WTC11 (cell line): ENCODE results near the gene POU5F1. TPM values are rescaled to one million over a fixed set of nuclear protein-coding genes. Genes with fewer than 3 reads are reported as not detected.

Experiments
- ATAC-seq: fragments of 200-7000 bp; cut with Tn5 transposase; 2 replicates; pipeline ENCODE4 v1.10.0; 2021; ENCODE audit warnings: mild to moderate bottlenecking, moderate library complexity
- CTCF ChIA-PET: fragments of 300-600 bp; sonication (Branson Sonifier 250); formaldehyde crosslinking; loops from one replicate; lab custom pipeline; 2021; ENCODE audit warnings: antibody characterized with exemption; lab: Charles Lee
- POLR2A ChIA-PET: fragments of 350-600 bp; sonication (Branson Sonifier 250); formaldehyde crosslinking; loops from one replicate; lab custom pipeline; 2021; ENCODE audit warnings: antibody characterized with exemption; lab: Charles Lee
- DNase-seq: peaks from one replicate; pipeline ENCODE4 v3.0.0; 2021; ENCODE audit warnings: low spot score
- H3K27ac Mint-ChIP-seq: 2 replicates; pipeline ENCODE4 v1.8.0; 2021; ENCODE audit warnings: mixed read lengths
- H3K27me3 Mint-ChIP-seq: 2 replicates; pipeline ENCODE4 v1.8.0; 2021; ENCODE audit warnings: low read depth, mild to moderate bottlenecking, moderate library complexity, mixed read lengths
- H3K36me3 Mint-ChIP-seq: 2 replicates; pipeline ENCODE4 v1.8.0; 2021; ENCODE audit warnings: mixed read lengths
- H3K4me1 Mint-ChIP-seq: 2 replicates; pipeline ENCODE4 v1.8.0; 2022; ENCODE audit warnings: mixed read lengths
- H3K4me3 Mint-ChIP-seq: 2 replicates; pipeline ENCODE4 v1.8.0; 2021; ENCODE audit warnings: mild to moderate bottlenecking, moderate library complexity, mixed read lengths
- H3K9me3 Mint-ChIP-seq: 2 replicates; pipeline ENCODE4 v1.8.0; 2021; ENCODE audit warnings: mixed read lengths
- ATF1 ChIP-seq: sonication (generic); formaldehyde crosslinking; IDR thresholded peaks from 2 replicates; pipeline ENCODE4 v1.8.1; 2023; ENCODE audit warnings: mild to moderate bottlenecking, moderate library complexity, missing genetic modification reagents
- ATF2 ChIP-seq: sonication (generic); formaldehyde crosslinking; IDR thresholded peaks from 2 replicates; pipeline ENCODE4 v1.8.1; 2022; ENCODE audit warnings: low read depth, missing genetic modification reagents, borderline replicate concordance
- CREB1 ChIP-seq: sonication (generic); formaldehyde crosslinking; IDR thresholded peaks from 2 replicates; pipeline ENCODE4 v1.8.0; 2023; ENCODE audit warnings: mild to moderate bottlenecking, missing genetic modification reagents
- CTCF ChIP-seq: fragments of 200-600 bp; IDR thresholded peaks from 2 replicates; pipeline ENCODE4 v1.8.0; 2022; ENCODE audit warnings: antibody characterized with exemption
- E2F4 ChIP-seq: sonication (generic); formaldehyde crosslinking; IDR thresholded peaks from 2 replicates; pipeline ENCODE4 v1.8.1; 2022; ENCODE audit warnings: low read depth, mild to moderate bottlenecking, moderate library complexity, missing genetic modification reagents, borderline replicate concordance
- ETV6 ChIP-seq: sonication (generic); formaldehyde crosslinking; IDR thresholded peaks from 2 replicates; pipeline ENCODE4 v1.8.1; 2022; ENCODE audit warnings: mild to moderate bottlenecking, missing genetic modification reagents
- FOXJ3 ChIP-seq: sonication (generic); formaldehyde crosslinking; IDR thresholded peaks from 2 replicates; pipeline ENCODE4 v1.9.0; 2021; ENCODE audit warnings: missing genetic modification reagents, mild to moderate bottlenecking, borderline replicate concordance
- FOXK1 ChIP-seq: sonication (generic); formaldehyde crosslinking; IDR thresholded peaks from 2 replicates; pipeline ENCODE4 v1.8.0; 2022; ENCODE audit warnings: mild to moderate bottlenecking, moderate library complexity, missing genetic modification reagents
- HMGA2 ChIP-seq: fragments of 250-450 bp; sonication (Bioruptor Pico); IDR thresholded peaks from 2 replicates; pipeline ENCODE4 v1.4.0; 2021; ENCODE audit warnings: mild to moderate bottlenecking, moderate library complexity
- JUN ChIP-seq: sonication (generic); formaldehyde crosslinking; IDR thresholded peaks from 2 replicates; pipeline ENCODE4 v1.8.0; 2023; ENCODE audit warnings: mild to moderate bottlenecking, missing genetic modification reagents
- KAT7 ChIP-seq: sonication (generic); formaldehyde crosslinking; IDR thresholded peaks from 2 replicates; pipeline ENCODE4 v1.8.1; 2023; ENCODE audit warnings: missing genetic modification reagents, mild to moderate bottlenecking, borderline replicate concordance
- MYBL2 ChIP-seq: sonication (generic); formaldehyde crosslinking; IDR thresholded peaks from 2 replicates; pipeline ENCODE4 v1.8.1; 2023; ENCODE audit warnings: mild to moderate bottlenecking, moderate library complexity, missing genetic modification reagents
- OVOL2 ChIP-seq: fragments of 250-450 bp; sonication (Bioruptor Pico); IDR thresholded peaks from 2 replicates; pipeline ENCODE4 v1.9.0; 2021; ENCODE audit warnings: mild to moderate bottlenecking, borderline replicate concordance
- SMAD4 ChIP-seq: sonication (generic); formaldehyde crosslinking; IDR thresholded peaks from 2 replicates; pipeline ENCODE4 v1.8.0; 2022; ENCODE audit warnings: mild to moderate bottlenecking, missing genetic modification reagents
- TEAD4 ChIP-seq: sonication (generic); formaldehyde crosslinking; IDR thresholded peaks from 2 replicates; pipeline ENCODE4 v1.8.0; 2022; ENCODE audit warnings: mild to moderate bottlenecking, missing genetic modification reagents
- ZBTB21 ChIP-seq: sonication (generic); formaldehyde crosslinking; IDR thresholded peaks from 2 replicates; pipeline ENCODE4 v1.8.1; 2023; ENCODE audit warnings: mild to moderate bottlenecking, missing genetic modification reagents, borderline replicate concordance
- ZNF263 ChIP-seq: sonication (generic); formaldehyde crosslinking; IDR thresholded peaks from 2 replicates; pipeline ENCODE4 v1.8.1; 2022; ENCODE audit warnings: low read depth, mild to moderate bottlenecking, moderate library complexity, missing genetic modification reagents
- total RNA-seq: library from RNA; stranded (reverse); gene quantifications from 3 replicates; pipeline ENCODE4 v1.2.3, GENCODE V29; 2021
- TF ChIP-seq, protein P1 (sequence below): sonication (generic); formaldehyde crosslinking; conservative IDR thresholded peaks from 2 replicates; pipeline ENCODE4 v1.8.1; 2023; ENCODE audit warnings: mild to moderate bottlenecking, low read depth, missing genetic modification reagents, moderate library complexity
- TF ChIP-seq, protein P2 (sequence below): sonication (generic); formaldehyde crosslinking; IDR thresholded peaks from 2 replicates; pipeline ENCODE4 v1.8.1; 2023; ENCODE audit warnings: mild to moderate bottlenecking, missing genetic modification reagents

POU5F1 gene
- total RNA-seq, 1 experiment from 2014 or later: 2,735 TPM

GRCh38 chr6:31171931-31172905 is 1.7 kb upstream of the POU5F1 start (continued):
- 0 out of 2 replicates have a peak, but pooled peaks have one; percentile 38 for TF ChIP-seq FOXJ3 (CRISPR knock-in tag)
- TF ChIP-seq ZBTB21 (CRISPR knock-in tag): 0 out of 2 replicates have a peak, but pooled peaks have one; percentile 55
- peak; percentile 31; the same call in 1 of the 2 replicates for TF ChIP-seq MYBL2
- TF ChIP-seq, protein P1, sequence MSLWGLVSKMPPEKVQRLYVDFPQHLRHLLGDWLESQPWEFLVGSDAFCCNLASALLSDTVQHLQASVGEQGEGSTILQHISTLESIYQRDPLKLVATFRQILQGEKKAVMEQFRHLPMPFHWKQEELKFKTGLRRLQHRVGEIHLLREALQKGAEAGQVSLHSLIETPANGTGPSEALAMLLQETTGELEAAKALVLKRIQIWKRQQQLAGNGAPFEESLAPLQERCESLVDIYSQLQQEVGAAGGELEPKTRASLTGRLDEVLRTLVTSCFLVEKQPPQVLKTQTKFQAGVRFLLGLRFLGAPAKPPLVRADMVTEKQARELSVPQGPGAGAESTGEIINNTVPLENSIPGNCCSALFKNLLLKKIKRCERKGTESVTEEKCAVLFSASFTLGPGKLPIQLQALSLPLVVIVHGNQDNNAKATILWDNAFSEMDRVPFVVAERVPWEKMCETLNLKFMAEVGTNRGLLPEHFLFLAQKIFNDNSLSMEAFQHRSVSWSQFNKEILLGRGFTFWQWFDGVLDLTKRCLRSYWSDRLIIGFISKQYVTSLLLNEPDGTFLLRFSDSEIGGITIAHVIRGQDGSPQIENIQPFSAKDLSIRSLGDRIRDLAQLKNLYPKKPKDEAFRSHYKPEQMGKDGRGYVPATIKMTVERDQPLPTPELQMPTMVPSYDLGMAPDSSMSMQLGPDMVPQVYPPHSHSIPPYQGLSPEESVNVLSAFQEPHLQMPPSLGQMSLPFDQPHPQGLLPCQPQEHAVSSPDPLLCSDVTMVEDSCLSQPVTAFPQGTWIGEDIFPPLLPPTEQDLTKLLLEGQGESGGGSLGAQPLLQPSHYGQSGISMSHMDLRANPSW (CRISPR knock-in tag): peak; percentile 76; the same call in 1 of the 2 replicates
- TF ChIP-seq JUN: peak; percentile 42; the same call in 1 of the 2 replicates
- no peak for TF ChIP-seq CTCF

- H3K4me3 Mint-ChIP-seq: peak overlapping the region; percentile 97
- DNase-seq (peak; percentile 26), ATAC-seq (no peak)
- peaks cover 67% of the 10 kb centered on the region for H3K4me1 Mint-ChIP-seq
- H3K36me3 Mint-ChIP-seq: peaks cover 42% of the 10 kb centered on the region
- H3K27ac Mint-ChIP-seq: peak overlapping the region; percentile 100
- CTCF ChIA-PET: interaction anchor here (0.5 to 4.8 kb wide), 13 partner anchors 9 to 718 kb away, joined by 3 to 60 read pairs (median 8); partner anchors contain the start of genes CCHCR1, PSORS1C2 and TCF19
- no peaks in the 10 kb centered on the region for H3K27me3 Mint-ChIP-seq
- POLR2A ChIA-PET: interaction anchor here (1.0 to 2.9 kb wide), 11 partner anchors 8 to 402 kb away, joined by 3 to 44 read pairs (median 5); partner anchors contain the start of genes GTF2H4, PSORS1C2, TCF19 and VARS2
- no peaks in the 10 kb centered on the region for H3K9me3 Mint-ChIP-seq
- TF ChIP-seq FOXK1 (CRISPR knock-in tag) (no peak), ATF1 (CRISPR knock-in tag) (no peak), CTCF (no peak), OVOL2 (no peak), ATF2 (no peak), CREB1 (no peak), TEAD4 (CRISPR knock-in tag) (no peak), ZNF263 (no peak), E2F4 (CRISPR knock-in tag) (no peak), SMAD4 (CRISPR knock-in tag) (no peak), KAT7 (no peak), HMGA2 (no peak), ETV6 (CRISPR knock-in tag) (no peak)
- TF ChIP-seq, protein P2, sequence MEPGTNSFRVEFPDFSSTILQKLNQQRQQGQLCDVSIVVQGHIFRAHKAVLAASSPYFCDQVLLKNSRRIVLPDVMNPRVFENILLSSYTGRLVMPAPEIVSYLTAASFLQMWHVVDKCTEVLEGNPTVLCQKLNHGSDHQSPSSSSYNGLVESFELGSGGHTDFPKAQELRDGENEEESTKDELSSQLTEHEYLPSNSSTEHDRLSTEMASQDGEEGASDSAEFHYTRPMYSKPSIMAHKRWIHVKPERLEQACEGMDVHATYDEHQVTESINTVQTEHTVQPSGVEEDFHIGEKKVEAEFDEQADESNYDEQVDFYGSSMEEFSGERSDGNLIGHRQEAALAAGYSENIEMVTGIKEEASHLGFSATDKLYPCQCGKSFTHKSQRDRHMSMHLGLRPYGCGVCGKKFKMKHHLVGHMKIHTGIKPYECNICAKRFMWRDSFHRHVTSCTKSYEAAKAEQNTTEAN (CRISPR knock-in tag): no peak
- TF ChIP-seq, protein P1 (CRISPR knock-in tag): no peak
These were observed 647 bp upstream of the POU5F1 start for GRCh38 chr6:31170987-31171671.
